SK-N-SH treated with all-trans-retinoic acid at 6 μM for 48 hours (cell line): ENCODE data around the gene AGBL1.

Experiments used
- ATAC-seq: fragments of 200-7000 bp; cut with Tn5 transposase; 3 replicates; pipeline ENCODE4 v1.9.1; 2020; ENCODE audit warnings: mild to moderate bottlenecking, moderate library complexity
- ARNTL ChIP-seq: fragments of 450-650 bp; formaldehyde crosslinking; IDR thresholded peaks from 2 replicates; pipeline ENCODE4 v1.5.0; 2020; ENCODE audit warnings: low read depth, mild to moderate bottlenecking, moderate library complexity, borderline replicate concordance
- BACH2 ChIP-seq: fragments of 250-450 bp; sonication (Bioruptor Pico); IDR thresholded peaks from 2 replicates; pipeline ENCODE4 v1.9.0; 2021; ENCODE audit warnings: mild to moderate bottlenecking, borderline replicate concordance
- CREB5 ChIP-seq: fragments of 250-450 bp; sonication (Bioruptor Pico); IDR thresholded peaks from 2 replicates; pipeline ENCODE4 v1.5.1; 2020; ENCODE audit warnings: low read depth, mild to moderate bottlenecking, moderate library complexity
- CSDC2 ChIP-seq: fragments of 250-450 bp; sonication (Bioruptor Pico); IDR thresholded peaks from 2 replicates; pipeline ENCODE4 v1.5.0; 2020; ENCODE audit warnings: mild to moderate bottlenecking, moderate library complexity
- GLIS3 ChIP-seq: fragments of 250-450 bp; sonication (Bioruptor Pico); IDR thresholded peaks from 2 replicates; pipeline ENCODE4 v1.5.0; 2020; ENCODE audit warnings: mild to moderate bottlenecking, moderate library complexity
- ISL1 ChIP-seq: fragments of 250-450 bp; sonication (Bioruptor Pico); IDR thresholded peaks from 2 replicates; pipeline ENCODE4 v2.1.2; 2022; ENCODE audit warnings: mild to moderate bottlenecking, moderate library complexity
- OSR1 ChIP-seq: fragments of 250-450 bp; sonication (Bioruptor Pico); IDR thresholded peaks from 2 replicates; pipeline ENCODE4 v1.8.0; 2022; ENCODE audit warnings: moderate library complexity, mild to moderate bottlenecking, inconsistent platforms
- PPARA ChIP-seq: fragments of 250-450 bp; sonication (Bioruptor Pico); IDR thresholded peaks from 2 replicates; pipeline ENCODE4 v1.5.0; 2020; ENCODE audit warnings: mild to moderate bottlenecking, borderline replicate concordance
- RARB ChIP-seq: fragments of 250-450 bp; sonication (Bioruptor Pico); IDR thresholded peaks from 2 replicates; pipeline ENCODE4 v1.8.0; 2021; ENCODE audit warnings: mild to moderate bottlenecking, moderate library complexity
- SNAI2 ChIP-seq: fragments of 250-450 bp; sonication (Bioruptor Pico); IDR thresholded peaks from 2 replicates; pipeline ENCODE4 v1.5.0; 2020; ENCODE audit warnings: mild to moderate bottlenecking, moderate library complexity
- TCF4 ChIP-seq: fragments of 250-450 bp; sonication (Bioruptor Pico); IDR thresholded peaks from 2 replicates; pipeline ENCODE4 v1.8.0; 2021; ENCODE audit warnings: mild to moderate bottlenecking, moderate library complexity, borderline replicate concordance
- TOX ChIP-seq: fragments of 250-450 bp; sonication (Bioruptor Pico); IDR thresholded peaks from 2 replicates; pipeline ENCODE4 v1.8.0; 2021; ENCODE audit warnings: mild to moderate bottlenecking, moderate library complexity, borderline replicate concordance
- ZC3H10 ChIP-seq: fragments of 250-450 bp; sonication (Bioruptor Pico); IDR thresholded peaks from 2 replicates; pipeline ENCODE4 v1.5.1; 2021; ENCODE audit warnings: mild to moderate bottlenecking, moderate library complexity
- ZFP3 ChIP-seq: fragments of 250-450 bp; sonication (Bioruptor Pico); IDR thresholded peaks from 2 replicates; pipeline ENCODE4 v1.5.0; 2020; ENCODE audit warnings: mild to moderate bottlenecking, moderate library complexity
- ZFP30 ChIP-seq: fragments of 450-650 bp; formaldehyde crosslinking; IDR thresholded peaks from 2 replicates; pipeline ENCODE4 v1.5.0; 2022; ENCODE audit warnings: mild to moderate bottlenecking, moderate library complexity
- ZNF70 ChIP-seq: fragments of 450-650 bp; formaldehyde crosslinking; IDR thresholded peaks from 2 replicates; pipeline ENCODE4 v1.5.0; 2020; ENCODE audit warnings: mild to moderate bottlenecking, moderate library complexity
- ZNF8 ChIP-seq: fragments of 450-650 bp; formaldehyde crosslinking; IDR thresholded peaks from 2 replicates; pipeline ENCODE4 v1.5.0; 2020; ENCODE audit warnings: mild to moderate bottlenecking, moderate library complexity
- TF ChIP-seq, protein P1 (sequence below): fragments of 250-450 bp; sonication (Bioruptor Pico); IDR thresholded peaks from 2 replicates; pipeline ENCODE4 v1.8.0; 2021; ENCODE audit warnings: low read depth, mild to moderate bottlenecking, moderate library complexity, borderline replicate concordance
- TF ChIP-seq, protein P2 (sequence below): fragments of 250-450 bp; sonication (Bioruptor Pico); IDR thresholded peaks from 2 replicates; pipeline ENCODE4 v1.5.0; 2020; ENCODE audit warnings: mild to moderate bottlenecking, moderate library complexity

Gene AGBL1

DNA sequence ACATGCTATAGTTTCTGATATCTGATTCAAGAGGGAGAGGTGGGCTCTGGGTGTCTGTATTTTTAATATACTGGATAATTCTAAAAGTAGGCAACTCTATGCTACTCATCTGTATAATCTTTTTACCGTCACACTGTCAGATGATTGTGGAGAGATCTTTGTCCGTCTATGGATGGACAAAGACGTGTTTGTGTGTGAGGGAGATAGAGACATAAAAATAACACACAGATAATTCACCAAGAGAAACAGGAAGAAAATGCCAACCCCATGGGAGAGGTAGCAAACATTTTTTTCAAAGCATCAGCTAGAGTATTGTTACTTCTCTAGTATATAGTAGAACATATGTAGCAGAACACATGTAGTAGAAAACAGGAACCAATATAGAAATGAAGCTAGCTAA lies 346.1 kb downstream of the AGBL1 start (continued):
- TF ChIP-seq, protein P1, sequence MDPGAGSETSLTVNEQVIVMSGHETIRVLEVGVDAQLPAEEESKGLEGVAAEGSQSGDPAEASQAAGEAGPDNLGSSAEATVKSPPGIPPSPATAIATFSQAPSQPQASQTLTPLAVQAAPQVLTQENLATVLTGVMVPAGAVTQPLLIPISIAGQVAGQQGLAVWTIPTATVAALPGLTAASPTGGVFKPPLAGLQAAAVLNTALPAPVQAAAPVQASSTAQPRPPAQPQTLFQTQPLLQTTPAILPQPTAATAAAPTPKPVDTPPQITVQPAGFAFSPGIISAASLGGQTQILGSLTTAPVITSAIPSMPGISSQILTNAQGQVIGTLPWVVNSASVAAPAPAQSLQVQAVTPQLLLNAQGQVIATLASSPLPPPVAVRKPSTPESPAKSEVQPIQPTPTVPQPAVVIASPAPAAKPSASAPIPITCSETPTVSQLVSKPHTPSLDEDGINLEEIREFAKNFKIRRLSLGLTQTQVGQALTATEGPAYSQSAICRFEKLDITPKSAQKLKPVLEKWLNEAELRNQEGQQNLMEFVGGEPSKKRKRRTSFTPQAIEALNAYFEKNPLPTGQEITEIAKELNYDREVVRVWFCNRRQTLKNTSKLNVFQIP (CRISPR knock-in tag): no peak
- no peak for TF ChIP-seq ZNF8 (CRISPR knock-in tag)

DNA sequence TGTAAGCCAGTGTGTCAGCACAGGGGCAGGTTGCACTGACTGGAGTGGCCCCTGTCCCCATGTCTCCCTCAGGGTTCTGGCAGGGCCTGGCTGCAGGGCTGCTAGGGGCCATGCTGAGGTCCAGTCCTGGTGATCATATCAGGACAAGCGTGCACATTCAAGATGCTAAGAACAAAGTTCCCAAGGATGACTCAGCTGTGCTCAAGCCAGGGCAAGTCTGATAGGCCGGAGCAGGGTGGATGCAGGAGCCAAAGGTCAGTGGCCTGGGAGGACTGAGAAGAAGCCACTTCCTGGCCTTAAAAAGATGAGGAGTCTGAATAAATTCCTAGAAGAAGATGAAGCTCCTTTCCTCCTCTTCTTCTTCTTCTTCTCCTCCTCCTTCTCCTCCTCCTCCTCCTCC lies 353.2 kb downstream of the AGBL1 start:
- TF ChIP-seq SNAI2 (CRISPR knock-in tag) (no peak), BACH2 (CRISPR knock-in tag) (no peak), CSDC2 (no peak), ZNF70 (no peak), CREB5 (CRISPR knock-in tag) (no peak), ZFP3 (CRISPR knock-in tag) (no peak), ISL1 (CRISPR knock-in tag) (no peak), ZFP30 (CRISPR knock-in tag) (no peak), ARNTL (CRISPR knock-in tag) (no peak), ZC3H10 (no peak)
- no peak for ATAC-seq

DNA sequence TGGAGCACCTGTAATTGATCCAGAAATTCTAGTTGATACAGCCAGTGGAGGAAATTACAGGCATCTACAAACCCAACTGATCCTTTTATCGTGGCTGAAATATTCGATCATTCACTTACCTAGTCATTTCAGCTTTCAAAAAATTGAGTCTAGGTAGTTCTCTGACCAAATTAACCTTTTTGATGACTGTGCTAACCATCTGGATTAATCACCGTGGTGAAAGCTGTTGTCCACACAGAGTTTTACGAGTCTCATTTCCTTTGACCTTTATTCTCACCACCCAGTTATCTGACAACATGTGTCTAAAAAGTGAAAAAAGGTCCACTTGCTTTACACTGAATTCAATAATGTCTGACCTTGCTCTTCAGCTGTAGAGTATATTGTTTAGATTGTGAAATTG lies 354.3 kb downstream of the AGBL1 start:
- no peak for ATAC-seq
- TF ChIP-seq, protein P1 (CRISPR knock-in tag): no peak
- TF ChIP-seq ZNF70 (no peak), CREB5 (CRISPR knock-in tag) (no peak), OSR1 (CRISPR knock-in tag) (no peak), ZNF8 (CRISPR knock-in tag) (no peak), RARB (CRISPR knock-in tag) (no peak), TOX (CRISPR knock-in tag) (no peak), ZFP30 (CRISPR knock-in tag) (no peak), PPARA (CRISPR knock-in tag) (no peak), ZFP3 (CRISPR knock-in tag) (no peak)

- no peak for ATAC-seq
These were observed 359.9 kb downstream of the AGBL1 start for GRCh38 chr15:86439614-86440013.

DNA sequence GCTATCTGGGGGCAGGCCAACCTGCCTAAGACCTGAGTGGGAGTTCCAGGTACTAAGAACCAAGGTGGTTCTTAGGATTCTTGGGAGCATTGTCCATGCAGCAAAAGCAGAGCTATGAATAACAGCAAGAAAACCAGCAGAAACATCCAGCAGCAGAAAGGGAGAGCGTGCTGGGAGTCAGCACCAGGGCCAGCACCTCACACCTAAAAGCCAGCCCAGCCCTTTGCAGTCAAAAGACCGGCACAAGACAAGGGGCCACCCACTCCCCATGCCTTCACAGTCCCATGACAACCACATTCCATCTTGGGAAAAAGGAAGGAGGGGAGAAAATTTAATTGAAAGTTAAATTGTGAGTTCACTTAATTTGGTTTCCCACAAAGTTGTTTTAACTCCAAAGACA lies 364.9 kb downstream of the AGBL1 start:
- no peak for TF ChIP-seq ZNF70
- TF ChIP-seq GLIS3 (CRISPR knock-in tag): no peak
- TF ChIP-seq CSDC2: no peak
- TF ChIP-seq, protein P2, sequence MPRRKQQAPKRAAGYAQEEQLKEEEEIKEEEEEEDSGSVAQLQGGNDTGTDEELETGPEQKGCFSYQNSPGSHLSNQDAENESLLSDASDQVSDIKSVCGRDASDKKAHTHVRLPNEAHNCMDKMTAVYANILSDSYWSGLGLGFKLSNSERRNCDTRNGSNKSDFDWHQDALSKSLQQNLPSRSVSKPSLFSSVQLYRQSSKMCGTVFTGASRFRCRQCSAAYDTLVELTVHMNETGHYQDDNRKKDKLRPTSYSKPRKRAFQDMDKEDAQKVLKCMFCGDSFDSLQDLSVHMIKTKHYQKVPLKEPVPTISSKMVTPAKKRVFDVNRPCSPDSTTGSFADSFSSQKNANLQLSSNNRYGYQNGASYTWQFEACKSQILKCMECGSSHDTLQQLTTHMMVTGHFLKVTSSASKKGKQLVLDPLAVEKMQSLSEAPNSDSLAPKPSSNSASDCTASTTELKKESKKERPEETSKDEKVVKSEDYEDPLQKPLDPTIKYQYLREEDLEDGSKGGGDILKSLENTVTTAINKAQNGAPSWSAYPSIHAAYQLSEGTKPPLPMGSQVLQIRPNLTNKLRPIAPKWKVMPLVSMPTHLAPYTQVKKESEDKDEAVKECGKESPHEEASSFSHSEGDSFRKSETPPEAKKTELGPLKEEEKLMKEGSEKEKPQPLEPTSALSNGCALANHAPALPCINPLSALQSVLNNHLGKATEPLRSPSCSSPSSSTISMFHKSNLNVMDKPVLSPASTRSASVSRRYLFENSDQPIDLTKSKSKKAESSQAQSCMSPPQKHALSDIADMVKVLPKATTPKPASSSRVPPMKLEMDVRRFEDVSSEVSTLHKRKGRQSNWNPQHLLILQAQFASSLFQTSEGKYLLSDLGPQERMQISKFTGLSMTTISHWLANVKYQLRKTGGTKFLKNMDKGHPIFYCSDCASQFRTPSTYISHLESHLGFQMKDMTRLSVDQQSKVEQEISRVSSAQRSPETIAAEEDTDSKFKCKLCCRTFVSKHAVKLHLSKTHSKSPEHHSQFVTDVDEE (CRISPR knock-in tag): no peak
- no peak for TF ChIP-seq CREB5 (CRISPR knock-in tag)
- no peak for ATAC-seq

More at GRCh38 chr15:86439614-86440013, 359.9 kb downstream of the AGBL1 start:
- no peak for TF ChIP-seq TOX (CRISPR knock-in tag)
- TF ChIP-seq CREB5 (CRISPR knock-in tag): no peak
- no peak for TF ChIP-seq GLIS3 (CRISPR knock-in tag)
- TF ChIP-seq TCF4: no peak
- TF ChIP-seq, all 23 proteins: peak for 0
